ENCODE measurements around the gene PLSCR5. TPM values are rescaled to one million over a fixed set of nuclear protein-coding genes. Genes with fewer than 3 reads are reported as not detected.

Gene PLSCR5
- total and polyA plus RNA-seq, 10 of the 15 experiments (the other 5 are each of a cell fraction or from before 2014, with no cell fraction given) = 0.06 TPM; not detected in 9

- H3K4me1 ChIP-seq (ENCODE audit: control insufficient read depth, insufficient read depth, low read length) = no peaks in the 10 kb centered on the region
- no peaks in the 10 kb centered on the region for H3K79me2 ChIP-seq (ENCODE audit: control insufficient read depth, insufficient read depth, low read length)
- TF ChIP-seq, protein P1, sequence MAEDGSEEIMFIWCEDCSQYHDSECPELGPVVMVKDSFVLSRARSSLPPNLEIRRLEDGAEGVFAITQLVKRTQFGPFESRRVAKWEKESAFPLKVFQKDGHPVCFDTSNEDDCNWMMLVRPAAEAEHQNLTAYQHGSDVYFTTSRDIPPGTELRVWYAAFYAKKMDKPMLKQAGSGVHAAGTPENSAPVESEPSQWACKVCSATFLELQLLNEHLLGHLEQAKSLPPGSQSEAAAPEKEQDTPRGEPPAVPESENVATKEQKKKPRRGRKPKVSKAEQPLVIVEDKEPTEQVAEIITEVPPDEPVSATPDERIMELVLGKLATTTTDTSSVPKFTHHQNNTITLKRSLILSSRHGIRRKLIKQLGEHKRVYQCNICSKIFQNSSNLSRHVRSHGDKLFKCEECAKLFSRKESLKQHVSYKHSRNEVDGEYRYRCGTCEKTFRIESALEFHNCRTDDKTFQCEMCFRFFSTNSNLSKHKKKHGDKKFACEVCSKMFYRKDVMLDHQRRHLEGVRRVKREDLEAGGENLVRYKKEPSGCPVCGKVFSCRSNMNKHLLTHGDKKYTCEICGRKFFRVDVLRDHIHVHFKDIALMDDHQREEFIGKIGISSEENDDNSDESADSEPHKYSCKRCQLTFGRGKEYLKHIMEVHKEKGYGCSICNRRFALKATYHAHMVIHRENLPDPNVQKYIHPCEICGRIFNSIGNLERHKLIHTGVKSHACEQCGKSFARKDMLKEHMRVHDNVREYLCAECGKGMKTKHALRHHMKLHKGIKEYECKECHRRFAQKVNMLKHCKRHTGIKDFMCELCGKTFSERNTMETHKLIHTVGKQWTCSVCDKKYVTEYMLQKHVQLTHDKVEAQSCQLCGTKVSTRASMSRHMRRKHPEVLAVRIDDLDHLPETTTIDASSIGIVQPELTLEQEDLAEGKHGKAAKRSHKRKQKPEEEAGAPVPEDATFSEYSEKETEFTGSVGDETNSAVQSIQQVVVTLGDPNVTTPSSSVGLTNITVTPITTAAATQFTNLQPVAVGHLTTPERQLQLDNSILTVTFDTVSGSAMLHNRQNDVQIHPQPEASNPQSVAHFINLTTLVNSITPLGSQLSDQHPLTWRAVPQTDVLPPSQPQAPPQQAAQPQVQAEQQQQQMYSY (CRISPR knock-in tag; IDR thresholded peaks at IDR 0.05) = no peak
- no peak for TF ChIP-seq YBX1 (IDR thresholded peaks at IDR 0.05)
- no peak for TF ChIP-seq JUNB (IDR thresholded peaks at IDR 0.05)
- TF ChIP-seq ATF7 (IDR thresholded peaks at IDR 0.05; ENCODE audit: low read depth) = no peak
- TF ChIP-seq BRCA1 (IDR thresholded peaks at IDR 0.05; ENCODE audit: low read depth, low read length) = no peak
- TF ChIP-seq, protein P2, sequence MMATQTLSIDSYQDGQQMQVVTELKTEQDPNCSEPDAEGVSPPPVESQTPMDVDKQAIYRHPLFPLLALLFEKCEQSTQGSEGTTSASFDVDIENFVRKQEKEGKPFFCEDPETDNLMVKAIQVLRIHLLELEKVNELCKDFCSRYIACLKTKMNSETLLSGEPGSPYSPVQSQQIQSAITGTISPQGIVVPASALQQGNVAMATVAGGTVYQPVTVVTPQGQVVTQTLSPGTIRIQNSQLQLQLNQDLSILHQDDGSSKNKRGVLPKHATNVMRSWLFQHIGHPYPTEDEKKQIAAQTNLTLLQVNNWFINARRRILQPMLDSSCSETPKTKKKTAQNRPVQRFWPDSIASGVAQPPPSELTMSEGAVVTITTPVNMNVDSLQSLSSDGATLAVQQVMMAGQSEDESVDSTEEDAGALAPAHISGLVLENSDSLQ (IDR thresholded peaks at IDR 0.05) = no peak
- TF ChIP-seq KDM1A (IDR thresholded peaks at IDR 0.05; ENCODE audit: borderline replicate concordance) = no peak
- TF ChIP-seq YY1 (IDR thresholded peaks at IDR 0.05; ENCODE audit: low read depth, low read length) = no peak
- no peak for TF ChIP-seq WRNIP1 (IDR thresholded peaks at IDR 0.05; ENCODE audit: borderline replicate concordance, low read depth, low read length)
- TF ChIP-seq, protein P3, sequence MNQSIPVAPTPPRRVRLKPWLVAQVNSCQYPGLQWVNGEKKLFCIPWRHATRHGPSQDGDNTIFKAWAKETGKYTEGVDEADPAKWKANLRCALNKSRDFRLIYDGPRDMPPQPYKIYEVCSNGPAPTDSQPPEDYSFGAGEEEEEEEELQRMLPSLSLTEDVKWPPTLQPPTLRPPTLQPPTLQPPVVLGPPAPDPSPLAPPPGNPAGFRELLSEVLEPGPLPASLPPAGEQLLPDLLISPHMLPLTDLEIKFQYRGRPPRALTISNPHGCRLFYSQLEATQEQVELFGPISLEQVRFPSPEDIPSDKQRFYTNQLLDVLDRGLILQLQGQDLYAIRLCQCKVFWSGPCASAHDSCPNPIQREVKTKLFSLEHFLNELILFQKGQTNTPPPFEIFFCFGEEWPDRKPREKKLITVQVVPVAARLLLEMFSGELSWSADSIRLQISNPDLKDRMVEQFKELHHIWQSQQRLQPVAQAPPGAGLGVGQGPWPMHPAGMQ (IDR thresholded peaks at IDR 0.05; ENCODE audit: borderline replicate concordance) = no peak
- TF ChIP-seq BMI1 (IDR thresholded peaks at IDR 0.05; ENCODE audit: borderline replicate concordance) = no peak
- no peak for TF ChIP-seq ZBTB33 (IDR thresholded peaks at IDR 0.05)
- TF ChIP-seq NFYB (IDR thresholded peaks at IDR 0.05; ENCODE audit: insufficient read depth, low read depth, low read length) = no peak
- TF ChIP-seq FOXM1 (IDR thresholded peaks at IDR 0.05; ENCODE audit: low read depth, low read length) = no peak
- no peak for TF ChIP-seq PML (IDR thresholded peaks at IDR 0.05; ENCODE audit: low read length)
- TF ChIP-seq JUND (IDR thresholded peaks at IDR 0.05; ENCODE audit: low read depth, low read length) = no peak
- H4K20me1 ChIP-seq (ENCODE audit: control insufficient read depth, insufficient read depth) = no peaks in the 10 kb centered on the region
- no peaks in the 10 kb centered on the region for H3K27me3 ChIP-seq (replicated peaks in 1 of 2; ENCODE audit: control insufficient read depth in 2 of 2, insufficient read depth in 2 of 2, low read length in 1 of 2)
- H2AFZ ChIP-seq (ENCODE audit: control insufficient read depth, low read depth, low read length) = no peak overlapping the region
- no peaks in the 10 kb centered on the region; the same call in 1 of the 3 replicates for H3K9me3 ChIP-seq (replicated peaks; ENCODE audit: control insufficient read depth, insufficient read depth, low read length)
- in situ Hi-C loops (cut with MboI) = loop anchor here (25.0 kb wide), 1 partner anchor 519 kb away; no protein-coding TSS in a partner anchor
- H3K36me3 ChIP-seq (ENCODE audit: control insufficient read depth in 2 of 2, insufficient read depth in 2 of 2, low read length in 1 of 2) = no peaks in the 10 kb centered on the region
- ChIA-PET CTCF (interaction anchor here (0.7 to 1.9 kb wide), 7 partner anchors 13 to 394 kb away, joined by 3 to 13 read pairs (median 3); partner anchors contain the start of gene PLSCR1), POLR2A (no interaction called here), SMC1A (ENCODE audit: uncharacterized antibody, unreplicated experiment) (interaction anchor here (1.1 to 1.7 kb wide), 2 partner anchors 12 to 13 kb away, joined by 3 read pairs; no protein-coding TSS in a partner anchor), RAD21 (ENCODE audit: unreplicated experiment) (no interaction called here)
- H3K4me3 ChIP-seq = no peak overlapping the region
- no peak for FAIRE-seq
- no TSS peak for BruUV-seq (replicated peaks)
- DNase-seq (ENCODE audit: low read depth, low spot score) = no peak
- H3K27ac ChIP-seq (ENCODE audit: control insufficient read depth, insufficient read depth) = no peak overlapping the region
- ATAC-seq = no peak
- no peak overlapping the region for H3K4me2 ChIP-seq (ENCODE audit: control insufficient read depth, insufficient read depth)
- no peak overlapping the region for H3K9ac ChIP-seq (ENCODE audit: control insufficient read depth, insufficient read depth, low read length)
- WGBS (ENCODE audit: insufficient coverage, insufficient replicate concordance, low lambda C conversion rate, missing lambda C conversion rate) = 4% methylated on average over 1 of the region's 1 CpG
- intact Hi-C loops (cut with micrococcal nuclease; ENCODE audit: unreplicated experiment) = no loop called here
Observed at GRCh38 chr3:146581080-146581601, 24.0 kb downstream of the PLSCR5 start.
